ENCODE results near the gene CDKN2D. TPM values are rescaled to one million over a fixed set of nuclear protein-coding genes. Genes with fewer than 3 reads are reported as not detected.
"Not testable (repeated sequence)": the region's sequence is repeated elsewhere in the genome, so short reads cannot be mapped to it uniquely, and the experiment has no call there.

Gene CDKN2D
- total RNA-seq, 1 experiment from 2014 or later, result 4.4 TPM

- no peak overlapping the region for H3K27ac Mint-ChIP-seq (ENCODE audit: unreplicated experiment)
- no peaks in the 10 kb centered on the region for H3K9me3 Mint-ChIP-seq (ENCODE audit: low read depth, unreplicated experiment)
- peaks cover 39% of the 10 kb centered on the region for H3K36me3 Mint-ChIP-seq (ENCODE audit: insufficient read depth, unreplicated experiment)
- no peak for TF ChIP-seq CTCF (IDR thresholded peaks at IDR 0.05; ENCODE audit: unreplicated experiment)
- BruUV-seq (replicated peaks), result no TSS peak
- CTCF ChIA-PET, result interaction anchor here (0.7 kb wide), 1 partner anchor 69 kb away, joined by 5 read pairs; no protein-coding TSS in a partner anchor
- no peaks in the 10 kb centered on the region for H3K4me1 Mint-ChIP-seq (ENCODE audit: low read depth, unreplicated experiment)
- DNase-seq, result no peak
- H3K4me3 Mint-ChIP-seq (ENCODE audit: low read depth, unreplicated experiment), result no peak overlapping the region
- intact Hi-C loops (cut with micrococcal nuclease; ENCODE audit: unreplicated experiment), result no loop called here
- no peaks in the 10 kb centered on the region for H3K27me3 Mint-ChIP-seq (ENCODE audit: unreplicated experiment)
Measured at GRCh38 chr19:10575011-10575716, 6.4 kb upstream of the CDKN2D start.

GRCh38 chr19:10574462-10574861, 5.7 kb upstream of the CDKN2D start:
- Mint-ChIP-seq H3K9me3 (ENCODE audit: low read depth, unreplicated experiment) (no peaks in the 10 kb centered on the region), H3K36me3 (ENCODE audit: insufficient read depth, unreplicated experiment) (peaks cover 45% of the 10 kb centered on the region), H3K4me1 (ENCODE audit: low read depth, unreplicated experiment) (peaks cover 3% of the 10 kb centered on the region), H3K27ac (ENCODE audit: unreplicated experiment) (no peak overlapping the region), H3K27me3 (ENCODE audit: unreplicated experiment) (no peaks in the 10 kb centered on the region), H3K4me3 (ENCODE audit: low read depth, unreplicated experiment) (no peak overlapping the region)
- BruUV-seq (replicated peaks), result no TSS peak
- CTCF ChIA-PET, result no interaction called here
- no peak for DNase-seq
- no peak for TF ChIP-seq CTCF (IDR thresholded peaks at IDR 0.05; ENCODE audit: unreplicated experiment)
- intact Hi-C loops (cut with micrococcal nuclease; ENCODE audit: unreplicated experiment), result no loop called here

- DNase-seq; BruUV-seq (replicated peaks); H3K27ac Mint-ChIP-seq (ENCODE audit: unreplicated experiment); H3K9me3 Mint-ChIP-seq (ENCODE audit: low read depth, unreplicated experiment); H3K27me3 Mint-ChIP-seq (ENCODE audit: unreplicated experiment); H3K4me1 Mint-ChIP-seq (ENCODE audit: low read depth, unreplicated experiment); intact Hi-C loops (cut with micrococcal nuclease; ENCODE audit: unreplicated experiment); H3K4me3 Mint-ChIP-seq (ENCODE audit: low read depth, unreplicated experiment): not testable (repeated sequence)
- H3K36me3 Mint-ChIP-seq (ENCODE audit: insufficient read depth, unreplicated experiment), result peaks cover 51% of the 10 kb centered on the region
- CTCF ChIA-PET, result interaction anchor here (0.6 kb wide), 1 partner anchor 141 kb away, joined by 4 read pairs; no protein-coding TSS in a partner anchor
Measured at GRCh38 chr19:10573793-10574192, 5.0 kb upstream of the CDKN2D start.

GRCh38 chr19:10568062-10568825, 535 bp downstream of the CDKN2D start:
- H3K36me3 Mint-ChIP-seq (ENCODE audit: insufficient read depth, unreplicated experiment), result peaks cover 60% of the 10 kb centered on the region

More at GRCh38 chr19:10568062-10568825, 535 bp downstream of the CDKN2D start:
- Mint-ChIP-seq H3K9me3 (ENCODE audit: low read depth, unreplicated experiment) (no peaks in the 10 kb centered on the region), H3K4me3 (ENCODE audit: low read depth, unreplicated experiment) (peak overlapping the region; percentile 94), H3K27me3 (ENCODE audit: unreplicated experiment) (no peaks in the 10 kb centered on the region), H3K4me1 (ENCODE audit: low read depth, unreplicated experiment) (peaks cover 30% of the 10 kb centered on the region), H3K27ac (ENCODE audit: unreplicated experiment) (peak overlapping the region; percentile 33)
- intact Hi-C loops (cut with micrococcal nuclease; ENCODE audit: unreplicated experiment), result no loop called here
- CTCF ChIA-PET, result interaction anchor here (0.6 to 1.1 kb wide), 2 partner anchors 104 to 1086 kb away, joined by 3 to 5 read pairs; no protein-coding TSS in a partner anchor
- TF ChIP-seq CTCF (IDR thresholded peaks at IDR 0.05; ENCODE audit: unreplicated experiment), result no peak
- peak; percentile 57 for DNase-seq
- BruUV-seq (replicated peaks), result no TSS peak

All from Calu3 (cell line).